Body of pancreas (tissue), 4 donors: ENCODE results near the gene FBN2. TPM values are rescaled to one million over a fixed set of nuclear protein-coding genes. Genes with fewer than 3 reads are reported as not detected.

Experiments
- ATAC-seq: fragments of 150-250 bp; one replicate; pipeline ENCODE4 v1.9.1; 2016
- DNase-seq, 4 donors: peaks; one replicate each; pipeline ENCODE4 v3.0.0-alpha.2; 2019
- H3K27ac ChIP-seq, 4 donors: fragments of 200-600 bp; sonication (generic); 1 replicate in 3 of 4; 2 replicates in 1 of 4; pipeline versions ENCODE4 v1.5.1 to v1.6.1; 2016 to 2019; ENCODE audit warnings: mild to moderate bottlenecking in 1 of 4, mixed read lengths in 1 of 4, moderate library complexity in 1 of 4
- H3K27me3 ChIP-seq, 2 donors: fragments of 200-600 bp; sonication (generic); one replicate each; pipeline ENCODE4 v1.6.0; 2016; ENCODE audit warnings: mild to moderate bottlenecking in 1 of 2
- H3K36me3 ChIP-seq, 2 donors: fragments of 200-600 bp; sonication (generic); replicated peaks in 1 of 2; 2 replicates each; pipeline ENCODE4 v1.5.1; 2016; ENCODE audit warnings: low read depth in 2 of 2; ENCODE audit not compliant: insufficient read depth in 1 of 2
- H3K4me1 ChIP-seq: fragments of 200-600 bp; sonication (generic); one replicate; pipeline ENCODE4 v1.6.0; 2016
- H3K4me3 ChIP-seq, 2 donors: fragments of 200-600 bp; sonication (generic); 1 replicate in 1 of 2; 2 replicates in 1 of 2; pipeline ENCODE4 v1.5.1; 2016 to 2019
- H3K9me3 ChIP-seq, 3 donors: fragments of 200-600 bp; sonication (generic); 1 replicate in 2 of 3; 2 replicates in 1 of 3; pipeline ENCODE4 v1.5.1; 2016
- CTCF ChIP-seq, 7 experiments: fragments of 450-650 bp in 4 of 7; fragments of 200-600 bp in 3 of 7; sonication (generic) in 3 of 7; IDR thresholded peaks; one replicate each; pipeline ENCODE4 v1.5.1; 2016 to 2019; ENCODE audit warnings: antibody characterized with exemption in 7 of 7
- POLR2A ChIP-seq, 3 donors: fragments of 450-650 bp; IDR thresholded peaks; one replicate each; pipeline ENCODE4 v1.6.1; 2016; ENCODE audit warnings: antibody characterized with exemption in 3 of 3, mild to moderate bottlenecking in 2 of 3
- WGBS, 2 donors: methylation state at CpG; one replicate each; pipeline ENCODE4 v1.1.5; 2017; 5-methylcytosine and 5-hydroxymethylcytosine counted together
- intact Hi-C: fragments of 100-400 bp; cut with DNase I; formaldehyde crosslinking; loops from one replicate; pipeline ENCODE4 v1.15.1; 2023
- total RNA-seq, 2 donors: library from RNA; depleted of rRNA; stranded (reverse); fragments of >200 nt; gene quantifications; one replicate each; pipeline ENCODE4 v1.1.0, GENCODE V29; 2016

Gene FBN2
- total RNA-seq, 2 donors from 2014 or later = 0.26 TPM; not detected in 1

- no peak for ATAC-seq
- intact Hi-C loops = no loop called here
Observed at GRCh38 chr5:128409166-128409800, 128.8 kb downstream of the FBN2 start.

GRCh38 chr5:128408622-128409021 lies 129.4 kb downstream of the FBN2 start:
- Histone ChIP-seq H3K27me3 (no peaks in the 10 kb centered on the region), H3K4me1 (no peaks in the 10 kb centered on the region), H3K4me3 (no peak overlapping the region), H3K9me3 (no peaks in the 10 kb centered on the region), H3K27ac (no peak overlapping the region), H3K36me3 (no peaks in the 10 kb centered on the region)
- intact Hi-C loops = no loop called here
- TF ChIP-seq POLR2A (IDR thresholded peaks at IDR 0.05) = no peak
- no peak for TF ChIP-seq CTCF (IDR thresholded peaks at IDR 0.05)
- ATAC-seq (no peak), DNase-seq (no peak)
- 76 to 78% methylated on average over 5 of the region's 5 CpGs for WGBS, 2 donors

More at GRCh38 chr5:128409166-128409800, 128.8 kb downstream of the FBN2 start:
- Histone ChIP-seq H3K27me3 (no peaks in the 10 kb centered on the region), H3K27ac (no peak overlapping the region), H3K9me3 (no peaks in the 10 kb centered on the region), H3K36me3 (no peaks in the 10 kb centered on the region), H3K4me1 (no peaks in the 10 kb centered on the region), H3K4me3 (no peak overlapping the region)
- DNase-seq = no peak
- TF ChIP-seq CTCF (IDR thresholded peaks at IDR 0.05) = no peak
- no peak for TF ChIP-seq POLR2A (IDR thresholded peaks at IDR 0.05)

GRCh38 chr5:128407944-128408343 lies 130.1 kb downstream of the FBN2 start:
- Histone ChIP-seq H3K4me3 (no peak overlapping the region), H3K4me1 (no peaks in the 10 kb centered on the region), H3K36me3 (no peaks in the 10 kb centered on the region), H3K27me3 (no peaks in the 10 kb centered on the region), H3K27ac (no peak overlapping the region), H3K9me3 (no peaks in the 10 kb centered on the region)
- TF ChIP-seq CTCF (IDR thresholded peaks at IDR 0.05) = no peak
- no peak for TF ChIP-seq POLR2A (IDR thresholded peaks at IDR 0.05)
- ATAC-seq (no peak), DNase-seq (no peak)
- 71 to 75% methylated on average over 1 of the region's 1 CpG for WGBS, 2 donors
- intact Hi-C loops = no loop called here

- no peak overlapping the region for H3K4me3 ChIP-seq
- no peak for TF ChIP-seq CTCF (IDR thresholded peaks at IDR 0.05)
- TF ChIP-seq POLR2A (IDR thresholded peaks at IDR 0.05) = no peak
- ATAC-seq (no peak), DNase-seq (no peak)
- H3K27me3 ChIP-seq = no peaks in the 10 kb centered on the region
- H3K9me3 ChIP-seq = no peaks in the 10 kb centered on the region
- H3K36me3 ChIP-seq = no peaks in the 10 kb centered on the region
- no peak overlapping the region for H3K27ac ChIP-seq
- intact Hi-C loops = no loop called here
- H3K4me1 ChIP-seq = no peaks in the 10 kb centered on the region
- 53 to 63% methylated on average over 3 of the region's 3 CpGs for WGBS, 2 donors
Observed at GRCh38 chr5:128406803-128407202, 131.2 kb downstream of the FBN2 start.

- Histone ChIP-seq H3K36me3 (no peaks in the 10 kb centered on the region), H3K27me3 (no peaks in the 10 kb centered on the region), H3K9me3 (no peaks in the 10 kb centered on the region), H3K4me1 (no peaks in the 10 kb centered on the region), H3K4me3 (no peak overlapping the region), H3K27ac (no peak overlapping the region)
- intact Hi-C loops = no loop called here
- DNase-seq (no peak), ATAC-seq (no peak)
- 55 to 57% methylated on average over 2 of the region's 2 CpGs for WGBS, 2 donors
- TF ChIP-seq POLR2A (IDR thresholded peaks at IDR 0.05) (no peak), CTCF (IDR thresholded peaks at IDR 0.05) (no peak)
Observed at GRCh38 chr5:128405159-128405558, 132.9 kb downstream of the FBN2 start.
